WTC11 (cell line): ENCODE data around the gene SP3. TPM values are rescaled to one million over a fixed set of nuclear protein-coding genes. Genes with fewer than 3 reads are reported as not detected.

Experiments used
- ATAC-seq: fragments of 200-7000 bp; cut with Tn5 transposase; 2 replicates; pipeline ENCODE4 v1.10.0; 2021; ENCODE audit warnings: mild to moderate bottlenecking, moderate library complexity
- CTCF ChIA-PET: fragments of 300-600 bp; sonication (Branson Sonifier 250); formaldehyde crosslinking; loops from one replicate; lab custom pipeline; 2021; ENCODE audit warnings: antibody characterized with exemption; lab: Charles Lee
- POLR2A ChIA-PET: fragments of 350-600 bp; sonication (Branson Sonifier 250); formaldehyde crosslinking; loops from one replicate; lab custom pipeline; 2021; ENCODE audit warnings: antibody characterized with exemption; lab: Charles Lee
- DNase-seq: peaks from one replicate; pipeline ENCODE4 v3.0.0; 2021; ENCODE audit warnings: low spot score
- H3K27ac Mint-ChIP-seq: 2 replicates; pipeline ENCODE4 v1.8.0; 2021; ENCODE audit warnings: mixed read lengths
- H3K27me3 Mint-ChIP-seq: 2 replicates; pipeline ENCODE4 v1.8.0; 2021; ENCODE audit warnings: low read depth, mild to moderate bottlenecking, moderate library complexity, mixed read lengths
- H3K36me3 Mint-ChIP-seq: 2 replicates; pipeline ENCODE4 v1.8.0; 2021; ENCODE audit warnings: mixed read lengths
- H3K4me1 Mint-ChIP-seq: 2 replicates; pipeline ENCODE4 v1.8.0; 2022; ENCODE audit warnings: mixed read lengths
- H3K4me3 Mint-ChIP-seq: 2 replicates; pipeline ENCODE4 v1.8.0; 2021; ENCODE audit warnings: mild to moderate bottlenecking, moderate library complexity, mixed read lengths
- H3K9me3 Mint-ChIP-seq: 2 replicates; pipeline ENCODE4 v1.8.0; 2021; ENCODE audit warnings: mixed read lengths
- ARID4B ChIP-seq: sonication (generic); formaldehyde crosslinking; IDR thresholded peaks from 2 replicates; pipeline ENCODE4 v1.8.0; 2023; ENCODE audit warnings: missing genetic modification reagents, mild to moderate bottlenecking, borderline replicate concordance
- CBFB ChIP-seq: sonication (generic); formaldehyde crosslinking; IDR thresholded peaks from 2 replicates; pipeline ENCODE4 v1.8.1; 2022; ENCODE audit warnings: mild to moderate bottlenecking, low read depth, missing genetic modification reagents
- E2F4 ChIP-seq: sonication (generic); formaldehyde crosslinking; IDR thresholded peaks from 2 replicates; pipeline ENCODE4 v1.8.1; 2022; ENCODE audit warnings: low read depth, mild to moderate bottlenecking, moderate library complexity, missing genetic modification reagents, borderline replicate concordance
- FOXJ3 ChIP-seq: sonication (generic); formaldehyde crosslinking; IDR thresholded peaks from 2 replicates; pipeline ENCODE4 v1.9.0; 2021; ENCODE audit warnings: missing genetic modification reagents, mild to moderate bottlenecking, borderline replicate concordance
- FOXP1 ChIP-seq: sonication (generic); formaldehyde crosslinking; IDR thresholded peaks from 2 replicates; pipeline ENCODE4 v1.8.0; 2022; ENCODE audit warnings: missing genetic modification reagents, mild to moderate bottlenecking, moderate library complexity, borderline replicate concordance
- GRHL2 ChIP-seq: fragments of 250-450 bp; sonication (Bioruptor Pico); IDR thresholded peaks from 2 replicates; pipeline ENCODE4 v1.8.0; 2022; ENCODE audit warnings: mild to moderate bottlenecking, moderate library complexity; ENCODE audit not compliant: insufficient replicate concordance, severe bottlenecking
- IRF1 ChIP-seq: sonication (generic); formaldehyde crosslinking; IDR thresholded peaks from 2 replicates; pipeline ENCODE4 v1.8.0; 2023; ENCODE audit warnings: missing genetic modification reagents
- JUN ChIP-seq: sonication (generic); formaldehyde crosslinking; IDR thresholded peaks from 2 replicates; pipeline ENCODE4 v1.8.0; 2023; ENCODE audit warnings: mild to moderate bottlenecking, missing genetic modification reagents
- KAT7 ChIP-seq: sonication (generic); formaldehyde crosslinking; IDR thresholded peaks from 2 replicates; pipeline ENCODE4 v1.8.1; 2023; ENCODE audit warnings: missing genetic modification reagents, mild to moderate bottlenecking, borderline replicate concordance
- MYBL2 ChIP-seq: sonication (generic); formaldehyde crosslinking; IDR thresholded peaks from 2 replicates; pipeline ENCODE4 v1.8.1; 2023; ENCODE audit warnings: mild to moderate bottlenecking, moderate library complexity, missing genetic modification reagents
- NR1H2 ChIP-seq: sonication (generic); formaldehyde crosslinking; IDR thresholded peaks from 2 replicates; pipeline ENCODE4 v1.9.0; 2021; ENCODE audit warnings: mild to moderate bottlenecking, moderate library complexity, missing genetic modification reagents
- NR2C2 ChIP-seq: sonication (generic); formaldehyde crosslinking; IDR thresholded peaks from 2 replicates; pipeline ENCODE4 v1.8.0; 2022; ENCODE audit warnings: mild to moderate bottlenecking, missing genetic modification reagents
- NR3C1 ChIP-seq: sonication (generic); formaldehyde crosslinking; conservative IDR thresholded peaks from 2 replicates; pipeline ENCODE4 v1.8.1; 2023; ENCODE audit warnings: low read depth, mild to moderate bottlenecking, missing genetic modification reagents
- PREB ChIP-seq: sonication (generic); formaldehyde crosslinking; IDR thresholded peaks from 2 replicates; pipeline ENCODE4 v1.8.1; 2022; ENCODE audit warnings: mild to moderate bottlenecking, missing genetic modification reagents, moderate library complexity, borderline replicate concordance
- PRRX2 ChIP-seq: fragments of 250-450 bp; sonication (Bioruptor Pico); IDR thresholded peaks from 2 replicates; pipeline ENCODE4 v1.8.0; 2021; ENCODE audit warnings: mild to moderate bottlenecking
- RELA ChIP-seq: sonication (generic); formaldehyde crosslinking; IDR thresholded peaks from 2 replicates; pipeline ENCODE4 v1.8.1; 2022; ENCODE audit warnings: missing genetic modification reagents, mild to moderate bottlenecking, borderline replicate concordance
- SP1 ChIP-seq: sonication (generic); formaldehyde crosslinking; conservative IDR thresholded peaks from 2 replicates; pipeline ENCODE4 v1.8.1; 2022; ENCODE audit warnings: missing genetic modification reagents
- TEAD1 ChIP-seq: sonication (generic); formaldehyde crosslinking; IDR thresholded peaks from 2 replicates; pipeline ENCODE4 v1.8.0; 2022; ENCODE audit warnings: mild to moderate bottlenecking, missing genetic modification reagents
- ZBTB21 ChIP-seq: sonication (generic); formaldehyde crosslinking; IDR thresholded peaks from 2 replicates; pipeline ENCODE4 v1.8.1; 2023; ENCODE audit warnings: mild to moderate bottlenecking, missing genetic modification reagents, borderline replicate concordance
- ZNF121 ChIP-seq: sonication (generic); formaldehyde crosslinking; IDR thresholded peaks from 2 replicates; pipeline ENCODE4 v1.8.0; 2023; ENCODE audit warnings: missing genetic modification reagents
- total RNA-seq: library from RNA; stranded (reverse); gene quantifications from 3 replicates; pipeline ENCODE4 v1.2.3, GENCODE V29; 2021

Gene SP3
- total RNA-seq, 1 experiment from 2014 or later, result 88.5 TPM

GRCh38 chr2:173999272-173999671, 34.1 kb upstream of the SP3 start:
- TF ChIP-seq FOXP1 (CRISPR knock-in tag) (no peak), PRRX2 (CRISPR knock-in tag) (no peak), CBFB (CRISPR knock-in tag) (no peak), SP1 (CRISPR knock-in tag) (no peak), IRF1 (CRISPR knock-in tag) (no peak), JUN (CRISPR knock-in tag) (no peak), TEAD1 (CRISPR knock-in tag) (no peak), ZNF121 (CRISPR knock-in tag) (no peak)
- ATAC-seq, result peak; percentile 43; the same call in 1 of the 2 replicates
- POLR2A ChIA-PET, result no interaction called here

GRCh38 chr2:173998386-173998785, 33.2 kb upstream of the SP3 start:
- POLR2A ChIA-PET, result no interaction called here
- Mint-ChIP-seq H3K27ac (no peak overlapping the region), H3K4me3 (no peak overlapping the region), H3K27me3 (no peaks in the 10 kb centered on the region), H3K4me1 (no peaks in the 10 kb centered on the region), H3K9me3 (no peaks in the 10 kb centered on the region), H3K36me3 (no peaks in the 10 kb centered on the region)
- ATAC-seq, result no peak
- DNase-seq, result no peak
- CTCF ChIA-PET, result interaction anchor here (1.1 kb wide), 1 partner anchor 44 kb away, joined by 3 read pairs; no protein-coding TSS in a partner anchor
- no peak for TF ChIP-seq KAT7 (CRISPR knock-in tag)
- TF ChIP-seq GRHL2 (CRISPR knock-in tag), result no peak
- no peak for TF ChIP-seq E2F4
- TF ChIP-seq ARID4B, result no peak
- TF ChIP-seq RELA (CRISPR knock-in tag), result no peak
- no peak for TF ChIP-seq NR2C2
- TF ChIP-seq CBFB (CRISPR knock-in tag), result no peak
- no peak for TF ChIP-seq PREB (CRISPR knock-in tag)
- TF ChIP-seq SP1 (CRISPR knock-in tag), result no peak
- TF ChIP-seq FOXJ3 (CRISPR knock-in tag), result no peak
- no peak for TF ChIP-seq MYBL2 (CRISPR knock-in tag)
- no peak for TF ChIP-seq ZBTB21 (CRISPR knock-in tag)
- no peak for TF ChIP-seq NR3C1 (CRISPR knock-in tag)
- TF ChIP-seq NR1H2 (CRISPR knock-in tag), result no peak

More at GRCh38 chr2:173999272-173999671, 34.1 kb upstream of the SP3 start:
- H3K9me3 Mint-ChIP-seq, result no peaks in the 10 kb centered on the region
- no peak overlapping the region for H3K27ac Mint-ChIP-seq
- DNase-seq, result no peak
- H3K27me3 Mint-ChIP-seq, result no peaks in the 10 kb centered on the region
- no peaks in the 10 kb centered on the region for H3K36me3 Mint-ChIP-seq
- H3K4me3 Mint-ChIP-seq, result no peak overlapping the region
- CTCF ChIA-PET, result interaction anchor here (1.1 kb wide), 1 partner anchor 44 kb away, joined by 3 read pairs; no protein-coding TSS in a partner anchor
- H3K4me1 Mint-ChIP-seq, result peaks cover 4% of the 10 kb centered on the region; the same call in 1 of the 2 replicates
